ENCODE data around the gene NEGR1.

The NEGR1 gene

GRCh38 chr1:72229893-72230292, 52.4 kb downstream of the NEGR1 start:
- DNase-seq, result no peak

GRCh38 chr1:72227667-72228066, 54.7 kb downstream of the NEGR1 start:
- no peak for DNase-seq

- no peak for DNase-seq
Observed at GRCh38 chr1:72224506-72224905, 57.8 kb downstream of the NEGR1 start.

GRCh38 chr1:72221811-72222210, 60.5 kb downstream of the NEGR1 start:
- no peak for DNase-seq

- DNase-seq, result no peak
Observed at GRCh38 chr1:72218141-72218739, 64.1 kb downstream of the NEGR1 start.

- DNase-seq, result no peak
Observed at GRCh38 chr1:72207059-72207458, 75.3 kb downstream of the NEGR1 start.

GRCh38 chr1:72202761-72203160, 79.6 kb downstream of the NEGR1 start:
- no peak for DNase-seq

GRCh38 chr1:72197786-72198185, 84.6 kb downstream of the NEGR1 start:
- no peak for DNase-seq

- no peak for DNase-seq
Observed at GRCh38 chr1:72186733-72187307, 95.5 kb downstream of the NEGR1 start.

GRCh38 chr1:72184099-72184701, 98.1 kb downstream of the NEGR1 start:
- no peak for DNase-seq

- no peak for DNase-seq
Observed at GRCh38 chr1:72182859-72183258, 99.5 kb downstream of the NEGR1 start.

GRCh38 chr1:72178266-72178665, 104.1 kb downstream of the NEGR1 start:
- no peak for DNase-seq

- no peak for DNase-seq
Observed at GRCh38 chr1:72177711-72178110, 104.6 kb downstream of the NEGR1 start.

- DNase-seq, result no peak
Observed at GRCh38 chr1:72170246-72170645, 112.1 kb downstream of the NEGR1 start.

- DNase-seq, result no peak
Observed at GRCh38 chr1:72166426-72166825, 115.9 kb downstream of the NEGR1 start.

GRCh38 chr1:72150508-72150907, 131.8 kb downstream of the NEGR1 start:
- no peak for DNase-seq

GRCh38 chr1:72141875-72142274, 140.5 kb downstream of the NEGR1 start:
- no peak for DNase-seq

GRCh38 chr1:72140222-72140621, 142.1 kb downstream of the NEGR1 start:
- no peak for DNase-seq

GRCh38 chr1:72137656-72138055, 144.7 kb downstream of the NEGR1 start:
- DNase-seq, result no peak

- no peak for DNase-seq
Observed at GRCh38 chr1:72129869-72130268, 152.5 kb downstream of the NEGR1 start.

GRCh38 chr1:72122099-72122880, 160.0 kb downstream of the NEGR1 start:
- DNase-seq, result no peak

- no peak for DNase-seq
Observed at GRCh38 chr1:72119491-72119890, 162.8 kb downstream of the NEGR1 start.

GRCh38 chr1:72117621-72118020, 164.7 kb downstream of the NEGR1 start:
- no peak for DNase-seq

- no peak for DNase-seq
Observed at GRCh38 chr1:72115290-72115689, 167.0 kb downstream of the NEGR1 start.
